GM21360 (cell line): ENCODE data around the gene DGKG.
A peak's percentile ranks its signal among the peaks of the same experiment; 100 is the strongest.

ENCODE experiments used
- ATAC-seq: cut with Tn5 transposase; IDR thresholded peaks from one replicate; pipeline ENCODE4 v1.9.1; 2021; ENCODE audit warnings: mild to moderate bottlenecking, moderate library complexity; ENCODE audit not compliant: unreplicated experiment

The DGKG gene

GRCh38 chr3:186361762-186362536, at the start of gene DGKG:
Gene DGKG (minus strand): TSS chr3:186362234. CDS start chr3:186320459, 41,775 bp downstream.
- ATAC-seq, result peak; percentile 61

GRCh38 chr3:186411089-186411488, 49.1 kb upstream of the DGKG start:
- ATAC-seq, result no peak

- no peak for ATAC-seq
Observed at GRCh38 chr3:186406669-186407635, 44.9 kb upstream of the DGKG start.

- ATAC-seq, result no peak
Observed at GRCh38 chr3:186401556-186401955, 39.5 kb upstream of the DGKG start.

- ATAC-seq, result no peak
Observed at GRCh38 chr3:186400662-186401061, 38.6 kb upstream of the DGKG start.

GRCh38 chr3:186400026-186400425, 38.0 kb upstream of the DGKG start:
- ATAC-seq, result no peak

- ATAC-seq, result no peak
Observed at GRCh38 chr3:186394566-186395217, 32.7 kb upstream of the DGKG start.

GRCh38 chr3:186386883-186387560, 25.0 kb upstream of the DGKG start:
- ATAC-seq, result no peak

GRCh38 chr3:186385856-186386602, 24.0 kb upstream of the DGKG start:
- no peak for ATAC-seq

- no peak for ATAC-seq
Observed at GRCh38 chr3:186383026-186383993, 21.3 kb upstream of the DGKG start.

GRCh38 chr3:186382217-186382885, 20.3 kb upstream of the DGKG start:
- no peak for ATAC-seq

- ATAC-seq, result no peak
Observed at GRCh38 chr3:186381424-186382216, 19.6 kb upstream of the DGKG start.

- ATAC-seq, result no peak
Observed at GRCh38 chr3:186380622-186381380, 18.8 kb upstream of the DGKG start.

- no peak for ATAC-seq
Observed at GRCh38 chr3:186375443-186375842, 13.4 kb upstream of the DGKG start.

- no peak for ATAC-seq
Observed at GRCh38 chr3:186374376-186374775, 12.3 kb upstream of the DGKG start.

GRCh38 chr3:186369217-186369616, 7.2 kb upstream of the DGKG start:
- no peak for ATAC-seq

GRCh38 chr3:186368717-186369116, 6.7 kb upstream of the DGKG start:
- ATAC-seq, result no peak
